Uterus (tissue), 4 donors: ENCODE results near the gene SENP5. TPM values are rescaled to one million over a fixed set of nuclear protein-coding genes. Genes with fewer than 3 reads are reported as not detected.
"Not testable (repeated sequence)": the region's sequence is repeated elsewhere in the genome, so short reads cannot be mapped to it uniquely, and the experiment has no call there.

Experiments
- DNase-seq, 2 donors: peaks; one replicate each; pipeline ENCODE4 v3.0.0-alpha.2; 2019 to 2020
- H3K27ac ChIP-seq, 2 donors: fragments of 200-600 bp; sonication (generic); 1 replicate in 1 of 2; 2 replicates in 1 of 2; pipeline ENCODE4 v1.5.1; 2016 to 2018
- H3K27me3 ChIP-seq, 2 donors: fragments of 200-600 bp; sonication (generic); one replicate each; pipeline ENCODE4 v1.5.1; 2018 to 2019; ENCODE audit warnings: control low read depth in 1 of 2
- H3K36me3 ChIP-seq, 2 donors: fragments of 200-600 bp; sonication (generic); one replicate each; pipeline ENCODE4 v1.5.1; 2019; ENCODE audit warnings: control low read depth in 1 of 2
- H3K4me1 ChIP-seq, 2 donors: fragments of 200-600 bp; sonication (generic); one replicate each; pipeline ENCODE4 v1.5.1; 2018 to 2019; ENCODE audit warnings: control low read depth in 1 of 2
- H3K4me3 ChIP-seq, 2 donors: fragments of 200-600 bp; sonication (generic); 1 replicate in 1 of 2; 2 replicates in 1 of 2; pipeline ENCODE4 v1.5.1; 2018 to 2019; ENCODE audit warnings: mild to moderate bottlenecking in 1 of 2
- H3K9me3 ChIP-seq, 2 donors: fragments of 200-600 bp; sonication (generic); one replicate each; pipeline ENCODE4 v1.5.1; 2019; ENCODE audit warnings: control low read depth in 1 of 2
- CTCF ChIP-seq, 4 experiments: fragments of 200-600 bp in 2 of 4; fragments of 450-650 bp in 2 of 4; sonication (generic) in 2 of 4; IDR thresholded peaks; one replicate each; pipeline ENCODE4 v1.5.1; 2016 to 2019; ENCODE audit warnings: antibody characterized with exemption in 4 of 4, mild to moderate bottlenecking in 2 of 4, moderate library complexity in 1 of 4
- POLR2A ChIP-seq, 2 donors: fragments of 450-650 bp; IDR thresholded peaks; one replicate each; pipeline ENCODE4 v1.6.1; 2016; ENCODE audit warnings: antibody characterized with exemption in 2 of 2, mild to moderate bottlenecking in 1 of 2, moderate library complexity in 1 of 2
- intact Hi-C: fragments of 100-400 bp; cut with DNase I; formaldehyde crosslinking; loops from one replicate; pipeline ENCODE4 v1.15.1; 2023; ENCODE audit warnings: low total_unique reads
- total RNA-seq, 4 donors: library from RNA; depleted of rRNA in 3 of 4; stranded (reverse); fragments of >200 nt in 3 of 4; gene quantifications; one replicate each; pipeline versions ENCODE4 v1.1.0 to v1.2.4, GENCODE V29; 2014 to 2023
- donor health status: DM: yes; HTN: yes; CAD: no.

The SENP5 gene
- total RNA-seq, 4 donors from 2014 or later = 31.8 to 130 (median 59.6) TPM

DNA sequence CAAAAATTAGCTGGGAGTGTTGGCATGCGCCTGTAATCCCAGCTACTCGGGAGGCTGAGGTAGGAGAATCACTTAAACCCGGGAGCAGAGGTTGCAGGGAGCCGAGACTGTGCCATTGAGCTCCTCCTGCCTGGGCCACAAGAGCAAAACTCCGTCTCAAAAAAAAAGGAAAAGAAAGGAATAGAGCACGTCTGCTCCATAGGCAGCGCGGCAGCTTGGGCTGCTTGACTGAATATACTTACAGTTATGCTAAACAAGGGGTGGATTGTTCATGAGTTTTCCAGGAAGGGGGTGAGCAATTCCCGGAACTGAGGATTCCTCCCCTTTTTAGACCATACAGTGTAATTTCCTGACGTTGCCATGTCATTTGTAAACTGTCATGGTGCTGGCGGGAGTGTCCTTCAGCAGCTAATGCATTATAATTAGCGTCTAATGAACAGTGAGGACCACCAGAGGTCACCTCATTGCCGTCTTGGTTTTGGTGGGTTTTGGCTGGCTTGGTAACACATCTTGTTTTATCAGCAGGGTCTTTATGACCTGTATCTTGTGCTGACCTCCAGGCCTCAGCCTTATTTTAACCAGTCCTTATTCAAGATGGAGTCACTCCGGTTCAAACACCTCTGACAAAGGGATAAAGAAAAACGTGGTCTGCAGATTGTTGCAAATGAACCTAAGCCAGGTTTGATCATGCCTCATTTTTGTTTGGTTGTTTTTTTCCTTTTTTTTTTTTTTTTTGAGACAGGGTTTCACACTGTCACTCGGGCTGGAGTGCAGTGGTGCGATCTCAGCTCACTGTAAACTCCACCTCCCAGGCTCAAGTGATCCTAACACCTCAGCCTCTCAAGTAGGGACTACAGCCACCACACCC lies 24.9 kb upstream of the SENP5 start:
- H3K36me3 ChIP-seq = no peaks in the 10 kb centered on the region
- no peaks in the 10 kb centered on the region for H3K4me1 ChIP-seq
- intact Hi-C loops = loop anchor here (10.0 kb wide), 1 partner anchor 132 kb away; no protein-coding TSS in a partner anchor
- DNase-seq = no peak
- H3K9me3 ChIP-seq = no peaks in the 10 kb centered on the region
- H3K4me3 ChIP-seq = no peak overlapping the region
- TF ChIP-seq POLR2A (IDR thresholded peaks at IDR 0.05) (no peak), CTCF (IDR thresholded peaks at IDR 0.05) (no peak)
- H3K27ac ChIP-seq = no peak overlapping the region
- no peaks in the 10 kb centered on the region for H3K27me3 ChIP-seq

- TF ChIP-seq POLR2A (IDR thresholded peaks at IDR 0.05) (no peak), CTCF (IDR thresholded peaks at IDR 0.05) (no peak)
- H3K27ac ChIP-seq = no peak overlapping the region
- H3K9me3 ChIP-seq = no peaks in the 10 kb centered on the region
- no peaks in the 10 kb centered on the region for H3K27me3 ChIP-seq
- H3K4me1 ChIP-seq = no peaks in the 10 kb centered on the region
- no peak overlapping the region for H3K4me3 ChIP-seq
- DNase-seq = no peak
- intact Hi-C loops = loop anchor here (10.0 kb wide), 1 partner anchor 131 kb away; no protein-coding TSS in a partner anchor
- H3K36me3 ChIP-seq = no peaks in the 10 kb centered on the region
These were observed 24.1 kb upstream of the SENP5 start for GRCh38 chr3:196843435-196844110.

DNA sequence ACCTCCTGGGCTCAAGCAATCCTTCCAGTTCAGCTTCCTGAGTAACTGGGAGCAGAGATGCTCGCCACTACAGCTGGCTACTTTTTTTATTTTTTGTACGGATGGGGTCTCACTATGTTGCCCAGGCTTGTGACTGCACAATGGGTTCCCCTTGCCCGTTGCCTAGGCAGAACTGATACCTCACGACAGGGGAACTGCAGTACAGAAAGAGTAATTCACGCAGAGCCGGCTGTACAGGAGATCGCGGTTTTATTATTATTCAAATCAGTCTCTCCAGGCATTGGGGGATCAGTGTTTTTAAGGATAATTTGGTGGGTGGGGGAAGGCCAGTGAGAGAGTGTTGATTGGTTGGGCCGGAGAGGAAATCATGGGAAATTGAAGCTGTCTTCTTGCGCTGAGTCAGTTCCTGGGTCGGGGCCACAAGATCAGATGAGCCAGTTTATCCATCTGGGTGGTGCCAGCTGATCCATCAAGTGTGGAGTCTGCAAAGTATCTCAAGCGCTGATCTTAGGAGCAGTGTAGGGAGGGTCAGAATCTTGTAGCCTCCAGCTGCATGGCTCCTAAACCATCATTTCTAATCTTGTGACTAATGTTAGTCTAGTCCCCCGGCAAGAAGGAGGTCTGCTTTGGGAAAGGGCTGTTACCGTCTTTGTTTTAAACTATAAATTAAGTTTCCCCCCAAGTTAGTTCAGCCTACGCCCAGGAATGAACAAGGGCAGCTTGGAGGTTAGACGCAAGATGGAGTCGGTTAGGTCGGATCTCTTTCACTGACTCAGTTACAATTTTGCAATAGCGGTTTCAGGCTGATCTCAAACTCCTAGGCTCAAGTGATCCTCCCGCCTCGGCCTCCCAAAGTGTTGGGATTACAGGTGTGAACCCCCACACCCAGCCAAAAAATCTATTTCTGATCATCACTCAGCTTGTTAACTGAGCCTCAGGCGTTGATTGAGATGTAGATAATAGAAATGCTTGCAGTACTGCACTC lies 23.2 kb upstream of the SENP5 start:
- intact Hi-C loops = loop anchor here (10.0 kb wide), 1 partner anchor 130 kb away; no protein-coding TSS in a partner anchor
- not testable (repeated sequence) for H3K4me3 ChIP-seq

GRCh38 chr3:196848375-196848774 lies 19.3 kb upstream of the SENP5 start:
- H3K27ac ChIP-seq, H3K27me3 ChIP-seq, H3K4me3 ChIP-seq, H3K4me1 ChIP-seq, H3K9me3 ChIP-seq, DNase-seq, H3K36me3 ChIP-seq: not testable (repeated sequence)
- intact Hi-C loops = loop anchor here (10.0 kb wide), 1 partner anchor 126 kb away; no protein-coding TSS in a partner anchor

More for the DNA sequence above, 23.2 kb upstream of the SENP5 start:
- DNase-seq, H3K36me3 ChIP-seq, H3K27ac ChIP-seq, H3K9me3 ChIP-seq, H3K4me1 ChIP-seq, H3K27me3 ChIP-seq: not testable (repeated sequence)

DNA sequence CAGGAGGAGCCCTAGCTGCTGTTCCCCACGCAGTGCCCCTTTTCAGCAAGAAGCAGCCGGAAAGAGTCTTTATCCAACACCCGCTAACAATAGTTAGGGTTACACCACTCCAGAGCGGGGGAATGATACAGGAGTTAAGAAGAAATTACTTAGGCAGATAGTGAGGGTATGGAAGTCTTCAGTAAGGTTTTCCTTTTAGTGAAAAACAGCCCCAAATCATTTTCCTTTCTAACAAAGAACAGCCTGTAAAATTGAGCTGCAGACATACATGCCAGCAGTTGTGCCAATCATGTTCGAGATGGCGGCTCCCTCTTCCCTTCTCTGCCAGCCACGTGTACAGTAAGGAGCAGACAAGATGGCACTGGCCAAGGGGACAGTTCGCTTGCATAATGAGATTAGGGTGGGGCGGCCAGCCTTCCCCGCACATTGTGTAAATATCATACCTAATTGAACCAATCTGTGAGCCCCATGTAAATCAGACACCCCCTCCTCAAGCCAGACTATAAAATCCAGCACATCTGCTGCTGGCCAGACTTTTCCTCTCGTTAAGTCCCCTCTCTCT lies 18.5 kb upstream of the SENP5 start:
- H3K4me3 ChIP-seq = no peak overlapping the region
- no peaks in the 10 kb centered on the region for H3K36me3 ChIP-seq
- no peaks in the 10 kb centered on the region for H3K9me3 ChIP-seq
- no peak for DNase-seq
- H3K27ac ChIP-seq = no peak overlapping the region
- TF ChIP-seq CTCF (IDR thresholded peaks at IDR 0.05) (no peak), POLR2A (IDR thresholded peaks at IDR 0.05) (no peak)
- H3K4me1 ChIP-seq = no peaks in the 10 kb centered on the region
- intact Hi-C loops = loop anchor here (10.0 kb wide), 1 partner anchor 126 kb away; no protein-coding TSS in a partner anchor
- no peaks in the 10 kb centered on the region for H3K27me3 ChIP-seq

DNA sequence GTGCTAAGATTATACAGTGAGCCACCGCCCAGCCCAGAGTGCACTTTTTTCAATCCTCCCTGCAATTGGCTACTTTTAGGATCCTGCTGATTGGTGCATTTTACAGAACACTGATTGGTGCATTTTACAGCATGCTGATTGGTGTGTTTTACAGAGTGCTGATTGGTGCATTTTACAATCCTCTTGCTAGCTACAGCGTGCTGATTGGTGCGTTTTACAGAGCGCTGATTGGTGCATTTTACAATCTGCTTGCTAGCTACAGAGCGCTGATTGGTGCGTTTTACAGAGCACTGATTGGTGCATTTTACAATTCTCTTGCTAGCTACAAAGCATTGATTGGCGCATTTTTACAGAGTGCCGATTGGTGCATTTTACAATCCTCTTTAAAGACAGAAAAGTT lies 4.7 kb upstream of the SENP5 start:
- H3K4me3 ChIP-seq, DNase-seq, H3K9me3 ChIP-seq, intact Hi-C loops, H3K27me3 ChIP-seq, H3K4me1 ChIP-seq, H3K36me3 ChIP-seq, H3K27ac ChIP-seq: not testable (repeated sequence)
